HG02970 (cell line): ENCODE data around the gene SERPINC1.
"Not testable (repeated sequence)": the region's sequence is repeated elsewhere in the genome, so short reads cannot be mapped to it uniquely, and the experiment has no call there.

ENCODE experiments used
- ATAC-seq: cut with Tn5 transposase; IDR thresholded peaks from one replicate; pipeline ENCODE4 v1.9.1; 2021; ENCODE audit warnings: mild to moderate bottlenecking, moderate library complexity, moderate number of reproducible peaks; ENCODE audit not compliant: unreplicated experiment, low FRiP score

Gene SERPINC1

DNA sequence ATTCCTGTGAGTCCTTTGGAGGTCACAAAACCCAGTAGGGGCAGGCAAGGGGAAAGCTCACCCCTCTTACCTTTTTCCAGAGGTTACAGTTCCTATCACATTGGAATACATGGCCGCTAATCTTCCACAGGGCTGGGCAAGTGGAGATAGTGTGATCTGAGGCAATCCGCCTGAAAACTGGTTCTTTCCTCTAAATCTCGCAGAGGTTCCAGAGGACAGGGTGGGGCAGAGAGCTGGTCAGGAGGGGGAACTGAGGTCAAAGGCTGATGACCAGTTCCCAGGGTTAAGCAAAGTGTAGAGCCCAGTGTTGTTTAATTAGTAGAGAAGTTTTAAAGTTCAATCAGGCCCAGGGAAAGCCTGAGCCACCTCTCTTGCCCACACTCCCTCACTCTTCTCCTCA is at the start of gene SERPINC1:
Gene SERPINC1 (minus strand): TSS at position 179 of the 400 bp plus-strand sequence. CDS start 68 bp downstream, at position 111.
- no peak for ATAC-seq

DNA sequence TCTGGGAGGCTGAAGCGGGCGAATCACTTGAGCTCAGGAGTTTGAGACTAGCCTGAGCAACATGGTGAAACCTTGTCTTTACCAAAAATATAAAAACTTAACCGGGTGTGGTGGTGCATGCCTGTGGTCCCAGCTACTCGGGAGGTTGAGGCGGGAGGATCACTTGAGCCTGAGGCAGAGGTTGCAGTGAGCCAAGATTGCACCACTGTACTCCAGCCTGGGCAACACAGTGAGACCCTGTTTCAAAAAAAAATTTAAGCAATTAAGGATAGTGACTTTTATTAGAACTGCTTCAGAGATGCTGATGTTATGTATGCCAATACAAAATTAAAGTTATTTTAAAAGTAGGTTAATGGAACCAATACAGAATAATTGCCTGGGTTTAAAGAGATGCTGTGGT is 48.8 kb upstream of the SERPINC1 start:
- ATAC-seq: not testable (repeated sequence)

DNA sequence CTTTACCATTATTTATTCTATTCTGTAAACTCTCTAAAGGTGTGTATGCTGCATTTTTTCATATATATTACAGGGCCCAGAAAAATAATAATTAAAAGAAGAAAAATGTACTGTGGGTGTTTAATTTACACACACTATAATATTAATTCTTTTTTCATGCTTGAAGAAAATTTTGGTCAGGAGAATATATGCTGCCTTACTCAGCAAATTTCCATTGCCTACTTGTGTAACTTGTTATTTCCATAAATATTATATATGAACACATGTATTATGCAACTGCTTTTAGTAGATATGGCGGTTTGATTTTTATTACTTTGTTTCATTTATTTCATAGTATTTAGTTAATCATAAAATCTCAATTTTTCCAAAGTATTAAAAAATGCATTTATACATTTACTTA is 46.4 kb upstream of the SERPINC1 start:
- ATAC-seq: no peak

DNA sequence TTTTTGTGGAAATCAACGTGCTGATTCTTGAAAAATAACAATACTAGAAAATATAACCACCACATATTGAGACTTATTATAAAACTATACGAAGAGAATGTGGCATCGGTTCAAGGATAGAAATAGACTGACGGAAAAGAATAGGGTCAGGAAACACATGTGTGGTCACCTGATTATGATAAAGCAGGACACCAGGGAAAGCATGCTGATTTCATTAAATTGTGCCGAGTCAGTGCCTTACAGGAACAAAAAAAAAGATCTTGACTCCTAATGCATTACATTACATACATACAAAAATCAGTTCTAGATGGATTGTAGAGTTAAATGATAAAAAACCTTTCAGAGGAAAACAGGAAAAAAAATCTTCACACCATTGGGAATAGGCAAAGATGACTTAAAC is 43.5 kb upstream of the SERPINC1 start:
- ATAC-seq: no peak

DNA sequence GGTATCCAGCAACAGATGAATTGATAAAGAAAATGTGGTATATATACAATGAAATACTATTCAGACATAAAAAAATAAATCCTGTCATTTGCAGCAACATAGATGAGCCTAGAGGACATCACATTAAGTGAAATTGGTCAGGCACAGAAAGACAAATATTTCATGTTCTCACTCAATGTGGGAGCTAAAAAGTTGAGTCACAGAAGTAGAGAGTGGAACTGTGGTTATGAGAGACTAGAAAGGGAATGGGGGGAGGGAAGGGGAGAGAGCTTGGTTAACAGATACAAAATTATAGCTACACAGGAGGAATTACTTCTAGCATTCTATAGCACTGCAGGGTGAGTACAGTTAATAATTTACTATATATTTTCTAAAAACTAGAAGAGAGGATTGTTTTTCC is 37.1 kb upstream of the SERPINC1 start:
- ATAC-seq: no peak

DNA sequence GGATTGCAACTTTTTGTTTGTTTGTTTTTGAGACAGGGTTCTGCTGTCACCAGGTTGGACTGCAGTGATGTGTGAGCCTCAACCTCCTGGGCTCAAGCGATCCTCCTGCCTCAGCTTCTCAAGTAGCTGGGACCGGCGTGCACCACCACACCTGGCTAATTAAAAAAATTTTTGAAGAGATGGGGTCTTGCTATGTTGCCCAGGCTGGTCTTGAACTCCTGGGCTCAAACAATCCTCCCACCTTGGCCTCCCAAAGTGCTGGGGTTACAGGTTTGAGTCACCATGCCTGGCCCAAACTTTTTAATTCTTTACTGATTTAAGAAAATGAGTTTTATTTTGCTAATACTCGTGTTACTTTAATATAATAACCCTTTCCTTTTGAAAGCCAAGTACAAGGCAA is 31.5 kb upstream of the SERPINC1 start:
- ATAC-seq: no peak

DNA sequence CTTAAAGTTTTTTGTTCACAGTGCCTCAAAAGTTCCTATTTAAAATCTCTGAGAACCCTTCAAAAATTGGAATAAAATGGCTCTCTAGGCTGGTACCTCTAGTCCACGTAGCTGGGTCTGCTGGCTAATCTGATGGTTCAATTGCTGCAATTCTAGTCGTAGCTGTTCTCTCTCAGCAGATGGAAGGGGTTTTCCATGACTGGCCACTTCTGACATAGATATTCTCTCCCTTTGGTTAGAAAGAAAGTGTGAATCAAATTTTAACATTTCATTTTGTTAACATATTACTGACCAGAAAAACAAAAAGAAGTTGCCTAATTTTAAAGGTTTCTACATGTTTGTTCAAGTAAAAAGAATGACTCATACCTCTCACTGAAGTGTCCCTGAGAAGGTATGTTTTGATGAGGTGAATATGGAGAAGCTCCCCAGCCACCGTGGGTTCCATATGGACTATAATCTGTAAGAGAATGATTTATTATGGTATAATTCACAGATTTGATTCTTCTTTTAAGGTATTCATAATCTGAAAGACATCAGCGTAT is 29.3 kb upstream of the SERPINC1 start:
- no peak for ATAC-seq

DNA sequence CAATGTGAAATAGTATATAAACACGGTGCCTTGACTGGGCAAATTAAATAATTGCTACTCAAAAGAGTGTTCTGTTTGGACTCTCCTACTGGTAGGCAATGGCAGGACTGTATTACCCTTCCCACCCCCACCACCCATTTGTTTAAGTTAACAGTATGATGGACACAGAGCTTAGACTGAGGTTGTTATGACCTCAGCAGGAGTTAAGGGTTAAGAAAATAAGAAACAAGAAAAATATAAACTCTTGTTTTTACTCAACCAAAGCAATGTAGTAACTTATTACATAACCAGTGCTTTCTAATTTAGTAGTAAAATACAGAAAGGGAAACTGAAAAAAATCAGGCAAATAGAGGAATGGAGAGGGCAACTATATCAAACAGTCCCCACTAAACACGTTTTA is 19.9 kb upstream of the SERPINC1 start:
- no peak for ATAC-seq

DNA sequence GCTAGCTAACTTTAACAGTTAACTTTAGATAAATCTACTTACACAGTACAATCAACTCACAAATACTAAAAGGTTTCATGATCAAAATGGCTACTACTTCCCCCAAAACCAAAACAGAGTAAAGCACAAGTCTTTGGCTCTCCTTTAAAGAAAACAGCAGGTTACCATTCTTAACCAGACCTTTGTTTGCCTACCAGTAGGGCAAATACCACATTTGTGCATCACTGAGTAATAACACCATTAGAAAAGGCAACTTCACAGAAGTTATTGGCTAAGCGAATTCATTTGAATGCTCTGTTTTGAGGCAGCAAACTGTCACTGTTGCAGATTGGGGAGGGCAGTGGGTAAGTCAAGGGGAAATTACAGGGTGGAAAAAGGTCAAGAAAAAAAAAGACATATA is 17.3 kb upstream of the SERPINC1 start:
- no peak for ATAC-seq

DNA sequence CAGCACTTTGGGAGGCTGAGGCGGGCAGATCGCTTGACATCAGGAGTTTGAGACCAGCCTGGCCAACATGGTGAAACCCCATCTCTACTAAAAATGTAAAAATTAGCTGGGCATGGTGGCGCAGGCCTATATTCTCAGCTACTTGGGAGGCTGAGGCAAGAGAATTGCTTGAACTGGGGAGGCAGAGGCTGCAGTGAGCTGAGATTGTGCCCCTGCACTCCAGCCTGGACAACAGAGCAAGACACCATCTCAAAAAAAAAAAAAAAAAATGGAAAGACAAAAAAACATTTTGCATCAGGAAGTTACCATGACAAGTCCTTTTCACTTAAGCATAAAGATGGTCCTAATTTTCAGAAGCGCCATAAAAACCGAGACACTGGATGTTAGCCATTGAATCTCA is 13.4 kb upstream of the SERPINC1 start:
- ATAC-seq: not testable (repeated sequence)

DNA sequence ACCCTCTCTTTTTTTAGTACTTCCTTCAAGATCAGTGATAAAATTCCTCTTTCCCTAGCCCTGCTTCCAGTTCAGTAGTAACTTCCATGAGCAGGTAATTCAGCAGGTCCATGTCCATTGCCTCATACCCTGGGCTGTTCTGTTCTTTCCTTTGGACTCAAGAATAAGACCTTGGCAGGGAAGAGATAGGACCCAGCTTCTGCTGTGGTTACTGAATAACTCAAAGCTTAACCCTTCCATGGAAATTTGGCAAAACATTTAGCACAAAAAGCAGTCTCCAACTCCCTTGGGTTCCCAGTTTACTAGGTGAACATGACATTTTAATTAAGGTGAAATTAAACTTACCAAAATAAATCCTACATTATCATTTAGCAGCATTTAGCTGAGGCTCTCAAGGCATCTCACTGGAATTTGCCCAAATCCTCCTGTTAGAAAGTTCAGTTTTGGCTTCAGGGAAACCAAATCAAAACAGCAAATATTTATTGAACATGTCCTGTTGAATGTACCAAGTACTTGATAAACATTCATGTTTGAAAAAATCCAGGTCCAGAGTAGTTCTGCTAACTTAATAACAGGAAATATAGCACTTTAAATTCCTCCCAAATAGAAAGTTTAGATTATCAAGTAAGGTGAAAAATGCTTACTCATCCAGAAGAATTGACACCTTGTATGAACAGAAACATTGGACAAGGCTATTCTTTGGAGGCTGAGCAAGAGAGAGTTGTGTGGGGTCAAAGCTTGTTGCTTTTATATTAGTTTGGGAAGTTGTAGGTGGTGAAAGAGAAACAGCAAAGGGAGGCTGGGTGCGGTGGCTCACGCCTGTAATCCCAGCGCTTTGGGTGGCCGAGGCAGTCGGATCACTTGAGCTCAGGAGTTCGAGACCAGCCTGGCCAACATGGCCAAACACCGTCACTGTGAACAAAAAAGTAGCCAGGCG is 8.4 kb upstream of the SERPINC1 start:
- no peak for ATAC-seq

DNA sequence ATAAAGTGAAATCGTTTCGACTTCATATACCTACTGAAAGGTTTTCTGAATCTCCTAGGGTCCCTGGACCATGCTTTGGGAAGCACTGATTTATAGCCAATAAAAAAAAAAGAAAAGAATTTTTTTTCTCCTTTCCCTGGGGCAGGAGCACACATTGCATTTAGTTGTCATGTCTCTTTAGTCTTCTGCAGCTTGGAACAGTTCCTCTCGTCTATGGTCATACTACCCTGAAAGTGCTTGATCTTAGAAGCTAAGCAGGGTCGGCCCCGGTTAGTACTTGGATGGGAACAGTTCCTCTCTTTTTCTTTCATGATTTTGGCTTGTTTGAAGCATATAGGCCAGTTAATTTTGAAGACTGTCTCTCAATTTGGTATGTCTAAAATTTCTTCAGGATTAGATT is 3.7 kb upstream of the SERPINC1 start:
- ATAC-seq: no peak

DNA sequence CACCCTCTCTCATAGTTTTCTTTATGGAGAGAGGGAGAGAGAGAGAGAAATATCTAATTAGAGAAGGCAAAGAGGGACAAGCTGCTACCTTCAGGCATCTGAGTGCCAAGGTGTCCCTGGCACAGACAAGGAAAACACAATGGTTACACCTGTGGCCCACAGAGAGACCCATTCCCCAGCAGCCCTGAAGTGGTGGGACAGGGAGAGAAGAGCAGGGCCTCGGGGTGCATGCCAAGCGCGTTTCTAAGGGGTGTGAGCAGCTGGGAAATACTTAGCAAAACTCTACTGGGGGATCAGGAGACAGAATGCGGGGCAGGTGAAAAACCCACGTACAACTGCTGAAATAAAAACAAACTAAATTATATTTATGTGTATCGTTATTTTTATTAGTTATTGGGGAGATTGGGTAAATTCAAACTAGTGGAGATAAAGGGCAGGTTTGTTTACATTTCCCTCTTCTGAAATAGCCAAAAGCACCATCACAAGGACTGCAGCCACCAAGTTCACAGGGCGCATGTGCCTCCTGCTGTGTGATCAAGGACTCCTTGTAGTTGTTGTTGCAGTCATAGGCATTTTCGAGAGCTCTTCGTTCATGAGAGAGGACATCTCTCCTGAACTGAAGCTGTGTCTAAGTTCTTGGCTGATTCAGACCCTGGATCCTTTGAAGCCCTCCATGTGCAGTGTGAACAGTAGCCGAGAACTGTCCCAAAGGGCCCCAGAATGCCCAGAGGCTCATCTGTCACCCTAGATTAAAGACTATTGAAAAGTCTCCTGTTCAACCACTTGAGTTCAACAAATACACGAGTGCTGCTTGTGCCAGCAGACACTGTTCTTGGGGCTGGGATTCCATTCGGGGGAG is 737 bp upstream of the SERPINC1 start:
- no peak for ATAC-seq

DNA sequence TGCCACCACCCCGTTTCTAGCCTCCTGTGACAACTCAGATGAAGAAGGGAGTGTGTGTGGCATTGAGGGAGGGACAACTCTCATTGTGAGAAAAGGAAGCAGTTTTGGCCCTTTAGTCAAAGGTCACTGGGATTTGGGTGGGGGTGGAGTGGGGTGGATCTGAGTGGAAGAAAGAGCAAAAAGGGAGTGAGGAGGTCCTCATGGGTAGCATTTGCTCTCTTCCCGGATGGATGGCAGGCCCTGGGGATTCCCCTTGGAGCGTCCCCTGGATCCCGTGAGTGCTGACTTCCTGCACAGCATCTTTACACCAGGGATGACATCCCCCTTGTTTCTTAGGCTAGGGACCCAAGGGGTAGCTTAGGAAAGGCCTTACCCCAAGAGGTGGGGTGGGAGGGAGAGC is 460 bp downstream of the SERPINC1 start:
- ATAC-seq: no peak

DNA sequence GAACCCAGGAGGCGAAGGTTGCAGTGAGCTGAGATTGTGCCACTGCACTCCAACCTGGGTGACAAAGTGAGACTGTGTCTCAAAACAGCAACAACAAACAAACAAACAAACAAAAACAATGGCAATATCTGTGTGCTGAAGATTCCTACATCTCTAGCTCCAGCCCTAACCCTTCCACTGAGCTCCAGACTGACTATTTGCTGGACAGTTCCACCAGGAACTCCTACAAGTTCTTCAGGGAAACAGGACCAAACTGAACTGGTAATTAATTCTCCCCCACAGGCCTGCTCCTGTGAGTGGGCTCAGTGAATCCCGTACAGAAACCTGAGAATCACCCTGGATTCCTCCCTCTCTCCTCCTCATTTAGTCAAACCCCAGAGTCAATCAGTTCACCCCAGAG is 1.5 kb downstream of the SERPINC1 start:
- ATAC-seq: no peak

DNA sequence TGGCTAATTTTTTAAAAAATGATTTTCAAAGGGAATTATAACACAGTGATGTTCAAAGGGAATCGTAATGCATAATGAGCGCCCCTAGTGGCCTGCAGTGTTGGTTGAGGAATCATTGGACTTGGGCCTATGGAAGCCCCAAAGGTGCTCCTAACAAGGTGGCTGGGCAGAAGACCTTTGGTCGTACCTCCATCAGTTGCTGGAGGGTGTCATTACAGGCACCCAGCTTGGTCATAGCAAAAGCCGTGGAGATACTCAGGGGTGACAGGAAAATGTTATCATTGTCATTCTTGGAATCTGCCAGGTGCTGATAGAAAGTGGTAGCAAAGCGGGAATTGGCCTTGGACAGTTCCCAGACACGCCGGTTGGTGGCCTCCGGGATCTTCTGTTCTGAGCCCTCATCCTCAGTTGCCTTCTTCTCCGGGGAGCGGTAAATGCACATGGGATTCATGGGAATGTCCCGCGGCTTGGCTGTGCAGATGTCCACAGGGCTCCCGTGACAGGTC is 2.7 kb downstream of the SERPINC1 start:
- no peak for ATAC-seq

DNA sequence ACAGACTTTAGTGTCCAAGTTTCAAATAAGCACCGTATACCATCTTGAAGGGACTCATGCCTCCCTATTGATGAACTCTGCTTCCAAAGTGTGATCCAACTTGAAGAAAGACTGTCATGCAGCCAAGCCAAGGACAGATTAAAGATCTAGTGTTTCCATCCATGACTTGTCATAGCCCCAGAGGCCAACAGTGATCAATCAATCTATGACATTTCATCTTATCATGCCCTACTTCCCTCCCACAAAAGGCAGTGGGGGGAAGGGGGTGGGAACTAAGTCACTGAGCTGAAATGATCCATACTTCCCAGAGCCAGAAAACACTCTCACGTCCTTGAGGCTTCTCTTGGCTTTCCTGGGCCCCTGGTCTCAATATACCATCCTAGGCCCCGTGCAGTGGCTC is 4.0 kb downstream of the SERPINC1 start:
- ATAC-seq: no peak

DNA sequence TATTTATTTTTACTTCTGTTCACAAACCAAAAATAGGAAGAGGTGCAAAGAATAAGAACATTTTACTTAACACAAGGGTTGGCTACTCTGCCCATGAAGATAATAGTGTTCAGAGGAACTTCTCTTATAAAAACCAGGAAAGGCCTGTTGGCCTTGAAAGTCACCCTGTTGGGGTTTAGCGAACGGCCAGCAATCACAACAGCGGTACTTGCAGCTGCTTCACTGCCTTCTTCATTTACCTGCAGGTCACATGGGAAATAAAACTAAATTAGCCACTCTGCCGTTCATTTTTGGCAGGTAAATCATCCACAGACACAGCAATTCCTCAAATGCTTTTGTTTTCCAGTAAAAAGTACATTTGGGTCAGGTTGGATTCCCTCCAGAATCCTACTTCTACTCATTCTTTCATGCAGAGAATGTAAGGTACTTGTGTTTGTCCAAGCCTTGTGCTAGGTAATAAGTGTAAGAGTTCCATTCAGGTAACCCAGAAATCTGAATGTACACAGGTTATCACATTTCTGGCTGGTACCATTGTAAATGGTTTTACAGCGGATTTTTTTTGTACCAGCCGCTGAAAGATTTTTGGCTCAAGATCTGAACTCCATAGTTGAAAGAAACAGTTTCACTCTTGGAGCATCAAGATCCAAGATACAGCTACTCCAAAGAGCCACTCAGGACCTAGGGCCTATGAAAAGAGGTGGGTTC is 13.1 kb downstream of the SERPINC1 start:
- no peak for ATAC-seq

DNA sequence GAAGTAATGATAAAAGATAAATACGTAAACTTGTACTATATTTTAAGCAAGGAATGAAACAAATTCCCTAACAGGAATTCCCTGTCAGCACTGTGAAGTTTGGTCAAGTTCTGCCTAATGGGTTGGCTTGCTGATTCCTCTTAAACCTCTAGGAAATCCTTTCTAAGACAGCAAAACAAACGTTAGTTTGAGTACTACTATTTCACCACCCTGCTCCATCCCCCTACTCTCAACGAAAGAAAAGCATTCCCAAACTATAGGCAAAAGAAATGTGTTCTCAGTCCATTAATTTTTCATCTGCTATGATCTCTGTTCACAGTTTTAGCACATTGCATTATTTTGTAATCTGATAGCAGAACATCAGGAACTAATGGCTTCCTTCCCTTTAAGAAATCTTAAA is 16.1 kb downstream of the SERPINC1 start:
- ATAC-seq: no peak

DNA sequence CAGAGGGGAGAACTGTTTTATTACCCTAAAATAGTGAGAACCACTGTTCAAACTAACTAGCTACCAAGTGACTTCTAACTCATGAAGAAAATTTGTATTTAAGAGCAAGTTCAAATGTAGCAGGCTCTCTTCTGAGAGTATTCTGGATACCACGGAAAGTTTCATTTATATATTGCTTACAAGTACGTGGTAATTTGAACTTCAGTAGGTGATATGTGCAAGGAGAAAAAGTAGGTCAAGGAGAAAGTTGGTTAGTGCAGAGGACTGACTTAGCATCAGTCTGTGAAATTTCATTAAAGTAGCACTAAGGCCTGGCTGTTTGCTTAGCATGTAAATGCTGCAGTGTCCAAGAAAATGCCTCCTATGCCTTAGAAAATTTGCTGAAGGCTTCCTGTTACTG is 16.7 kb downstream of the SERPINC1 start:
- no peak for ATAC-seq
